ENCODE measurements around the gene ARHGEF16.

The ARHGEF16 gene

GRCh38 chr1:3454811-3455618, 550 bp downstream of the ARHGEF16 start:
- in situ Hi-C loops (cut with HindIII; ENCODE audit: low sequenced_read_pairs) = no loop called here

DNA sequence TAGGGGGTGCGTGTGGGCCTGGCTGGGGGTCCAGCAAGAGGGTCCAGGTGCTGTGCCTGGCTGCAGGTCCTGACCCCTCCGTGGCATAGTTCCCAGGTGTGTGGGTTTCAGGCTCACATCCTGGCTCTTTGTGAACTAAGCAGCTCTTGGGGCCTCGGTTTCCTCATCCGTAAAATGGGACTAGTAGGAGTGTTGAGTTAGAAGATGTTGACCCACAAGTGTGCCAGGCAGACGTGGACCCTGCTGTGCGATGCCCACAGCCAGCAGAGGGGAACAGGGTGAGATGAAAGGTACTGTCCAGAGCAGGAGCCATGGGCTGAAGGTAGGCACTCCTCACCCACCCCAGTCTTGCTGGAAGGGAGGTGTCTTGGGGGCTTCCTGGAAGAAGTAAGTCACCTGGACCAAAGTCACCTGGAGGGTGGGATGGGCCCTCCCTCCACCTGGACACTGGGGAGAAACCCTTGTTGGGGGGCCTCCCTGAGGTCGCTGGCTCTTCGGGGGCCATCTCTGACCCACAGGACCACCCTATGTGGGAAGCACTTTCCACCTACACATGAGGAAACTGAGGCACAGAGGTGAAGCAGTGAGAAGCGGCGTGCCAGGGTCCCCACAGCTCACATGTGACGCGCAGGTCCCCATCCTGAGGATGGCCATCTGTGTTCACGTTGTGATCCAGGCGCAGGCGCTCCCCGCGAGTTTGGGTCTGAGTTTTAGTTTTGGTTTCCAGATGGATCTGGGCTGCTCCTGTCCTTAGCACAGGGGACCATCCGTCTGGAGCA, 1.4 kb downstream of the ARHGEF16 start:
- in situ Hi-C loops (cut with HindIII; ENCODE audit: low sequenced_read_pairs) = no loop called here

DNA sequence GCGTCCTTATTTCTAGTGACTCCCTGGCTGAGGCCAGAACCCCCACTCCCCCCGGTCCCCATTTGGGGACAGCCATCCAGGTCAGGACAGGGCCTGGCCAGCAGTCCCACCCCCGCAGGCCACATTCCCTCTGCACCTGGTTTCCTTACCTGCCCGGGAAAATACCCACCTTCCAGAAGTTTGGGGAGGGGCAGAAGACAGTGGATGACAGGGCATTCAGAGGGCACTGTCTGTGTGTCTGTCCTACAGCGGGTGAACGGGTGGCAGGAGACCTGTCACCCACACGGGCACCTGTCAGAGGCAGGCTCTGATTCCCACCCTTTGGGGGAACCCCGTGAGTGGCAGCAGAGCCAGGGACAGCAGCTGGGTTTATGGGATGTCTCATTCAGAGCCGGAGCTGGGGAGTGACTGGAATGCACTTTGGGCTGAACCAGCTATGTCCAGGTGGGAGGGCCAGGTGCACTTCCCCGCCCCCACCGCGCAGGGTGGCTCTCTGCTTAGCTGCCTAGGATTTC, 2.0 kb downstream of the ARHGEF16 start:
- in situ Hi-C loops (cut with HindIII; ENCODE audit: low sequenced_read_pairs) = no loop called here

GRCh38 chr1:3456964-3457909, 2.8 kb downstream of the ARHGEF16 start:
- in situ Hi-C loops (cut with HindIII; ENCODE audit: low sequenced_read_pairs) = no loop called here

DNA sequence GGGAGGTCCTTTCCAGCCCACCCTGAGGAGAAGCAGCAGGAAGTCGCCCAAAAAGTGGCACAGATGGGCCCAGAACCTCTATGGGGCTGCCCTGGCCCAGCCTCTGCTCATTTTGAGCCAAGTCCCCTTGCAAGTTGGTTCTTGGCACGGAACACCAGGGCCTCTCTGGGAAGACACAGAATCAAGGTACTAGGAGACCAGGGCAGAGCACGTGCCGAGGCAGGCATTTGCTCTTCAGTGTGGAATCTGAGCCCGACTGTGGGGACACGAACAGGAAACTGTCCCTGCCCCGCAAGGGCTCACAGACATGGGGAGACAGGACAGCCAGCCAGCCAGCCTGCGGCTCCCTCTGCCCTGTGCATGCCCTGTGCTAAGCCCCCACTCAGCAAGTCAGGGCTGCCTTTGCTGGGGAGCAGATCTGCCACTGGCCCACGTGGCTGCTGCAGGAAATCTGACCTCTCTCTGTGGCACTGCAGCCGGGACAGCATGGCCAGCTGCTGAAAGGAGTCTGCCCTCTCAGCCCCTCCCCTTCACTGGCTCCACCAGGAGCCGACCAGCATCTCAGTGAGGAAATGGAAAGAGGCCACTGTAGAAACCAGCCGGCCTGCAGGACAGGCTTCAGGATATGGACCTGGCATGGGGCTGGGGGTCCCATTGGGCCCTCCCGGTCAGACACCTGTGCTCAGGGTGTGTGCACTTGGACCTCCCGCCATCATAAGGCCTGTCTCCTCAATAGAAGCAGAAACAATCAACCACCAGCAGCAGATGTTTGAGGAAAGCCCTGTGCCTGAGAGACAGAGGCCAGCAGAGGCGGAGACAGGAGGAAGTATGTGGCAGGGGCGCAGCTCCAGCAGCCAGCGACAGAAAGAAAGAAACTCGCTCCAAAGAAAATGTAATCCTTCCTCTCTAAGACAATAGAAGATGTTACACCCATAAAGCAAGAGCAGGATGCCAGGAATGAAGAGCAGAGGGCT, 3.7 kb downstream of the ARHGEF16 start:
- in situ Hi-C loops (cut with HindIII; ENCODE audit: low sequenced_read_pairs) = no loop called here

- in situ Hi-C loops (cut with HindIII; ENCODE audit: low sequenced_read_pairs) = no loop called here
Observed at GRCh38 chr1:3459051-3459908, 4.8 kb downstream of the ARHGEF16 start.

DNA sequence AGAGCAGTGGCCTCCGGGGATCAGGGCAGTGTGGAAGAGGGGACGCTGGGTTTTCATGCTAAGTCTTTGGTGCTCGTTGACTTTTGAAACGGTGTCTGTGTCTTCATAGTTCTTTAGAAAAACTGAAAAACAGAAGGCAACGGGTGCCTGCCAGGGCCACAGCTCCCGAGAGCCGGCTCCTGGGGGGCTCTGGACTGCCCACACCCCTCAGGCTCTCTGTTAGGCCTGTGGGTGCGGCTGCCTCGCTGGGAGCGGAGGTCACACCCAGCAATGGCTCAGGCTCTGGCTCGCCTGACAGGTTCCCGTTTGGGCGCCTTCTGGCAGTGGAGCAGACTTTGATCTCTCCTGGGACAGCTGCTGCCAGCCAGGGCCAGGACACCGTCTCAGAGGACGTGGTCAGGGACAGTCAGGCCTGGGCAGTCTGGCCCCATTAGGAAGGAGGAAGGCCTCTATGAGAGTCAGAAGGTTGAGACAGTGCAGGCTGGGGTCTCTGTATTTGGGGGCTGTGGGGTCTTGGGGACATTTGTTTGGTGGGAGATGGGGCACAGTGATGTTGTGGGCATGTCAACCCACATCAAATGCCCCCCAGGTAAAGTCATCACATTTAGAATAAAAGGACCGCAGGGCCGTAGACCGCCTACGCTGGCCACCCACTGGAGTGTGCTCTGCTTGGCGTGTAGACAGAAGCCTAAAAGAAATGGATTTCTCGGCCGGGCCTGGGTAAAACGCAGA, 5.6 kb downstream of the ARHGEF16 start:
- in situ Hi-C loops (cut with HindIII; ENCODE audit: low sequenced_read_pairs) = no loop called here

DNA sequence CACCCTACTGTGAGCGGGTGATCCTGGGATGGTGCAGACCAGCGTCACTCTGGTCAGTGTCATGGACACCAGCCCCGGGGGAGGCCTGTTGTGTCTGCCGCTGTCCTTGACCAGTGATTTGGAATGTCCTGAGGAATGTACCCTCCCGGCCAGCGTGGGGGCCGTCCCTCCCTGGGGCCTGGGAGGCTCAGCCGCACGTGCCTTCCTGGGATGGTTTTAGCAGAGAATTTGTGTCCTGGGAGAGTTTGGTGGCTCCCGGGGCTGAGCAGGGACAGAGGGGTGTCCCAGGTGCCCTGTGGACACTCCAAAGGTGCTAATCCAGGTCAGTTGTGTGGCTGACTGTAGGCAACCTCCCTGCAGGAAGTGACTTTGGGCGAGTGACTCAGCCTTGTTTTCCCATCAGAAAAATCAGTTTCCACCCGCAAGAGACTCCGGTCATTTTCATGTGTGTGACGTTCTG, 6.2 kb downstream of the ARHGEF16 start:
- in situ Hi-C loops (cut with HindIII; ENCODE audit: low sequenced_read_pairs) = no loop called here

- in situ Hi-C loops (cut with HindIII; ENCODE audit: low sequenced_read_pairs) = no loop called here
Observed at GRCh38 chr1:3461238-3461933, 6.9 kb downstream of the ARHGEF16 start.

- in situ Hi-C loops (cut with HindIII; ENCODE audit: low sequenced_read_pairs) = no loop called here
Observed at GRCh38 chr1:3461934-3462275, 7.4 kb downstream of the ARHGEF16 start.

DNA sequence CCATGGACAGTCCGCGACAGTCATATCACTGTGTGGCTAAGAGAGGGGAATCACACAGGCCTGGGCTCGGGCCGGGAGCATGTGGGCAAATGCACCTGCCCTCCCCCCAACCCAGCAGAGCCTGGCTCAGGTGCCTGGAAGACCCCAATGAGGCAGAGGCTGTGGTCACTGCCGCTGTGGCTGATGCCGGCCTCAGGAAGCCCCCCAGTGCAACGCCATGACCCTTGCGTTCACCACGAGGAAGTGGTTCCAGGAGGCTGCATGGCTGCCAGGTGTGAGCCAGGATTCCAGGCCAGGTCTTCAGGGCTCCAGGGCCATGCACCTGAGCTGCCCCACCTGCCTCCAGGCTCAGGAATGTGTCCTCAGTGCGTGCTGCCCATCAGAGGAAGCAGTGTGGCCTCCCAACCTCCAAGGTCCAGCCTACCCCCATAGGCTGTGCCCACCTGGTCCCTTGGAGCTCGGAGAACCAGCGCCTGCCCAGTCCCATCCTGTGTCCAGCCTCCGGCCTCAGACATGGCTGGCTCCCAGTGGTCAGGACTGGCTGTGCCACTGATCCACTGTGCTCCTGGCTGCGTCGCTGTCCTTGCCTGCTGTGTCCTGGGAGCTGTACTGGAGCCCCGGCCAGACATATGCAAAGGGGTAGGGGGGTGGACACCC, 8.0 kb downstream of the ARHGEF16 start:
- in situ Hi-C loops (cut with HindIII; ENCODE audit: low sequenced_read_pairs) = no loop called here

GRCh38 chr1:3463013-3463385, 8.5 kb downstream of the ARHGEF16 start:
- in situ Hi-C loops (cut with HindIII; ENCODE audit: low sequenced_read_pairs) = no loop called here

GRCh38 chr1:3463408-3463863, 9.0 kb downstream of the ARHGEF16 start:
- in situ Hi-C loops (cut with HindIII; ENCODE audit: low sequenced_read_pairs) = no loop called here

GRCh38 chr1:3463891-3464648, 9.6 kb downstream of the ARHGEF16 start:
- in situ Hi-C loops (cut with HindIII; ENCODE audit: low sequenced_read_pairs) = no loop called here

DNA sequence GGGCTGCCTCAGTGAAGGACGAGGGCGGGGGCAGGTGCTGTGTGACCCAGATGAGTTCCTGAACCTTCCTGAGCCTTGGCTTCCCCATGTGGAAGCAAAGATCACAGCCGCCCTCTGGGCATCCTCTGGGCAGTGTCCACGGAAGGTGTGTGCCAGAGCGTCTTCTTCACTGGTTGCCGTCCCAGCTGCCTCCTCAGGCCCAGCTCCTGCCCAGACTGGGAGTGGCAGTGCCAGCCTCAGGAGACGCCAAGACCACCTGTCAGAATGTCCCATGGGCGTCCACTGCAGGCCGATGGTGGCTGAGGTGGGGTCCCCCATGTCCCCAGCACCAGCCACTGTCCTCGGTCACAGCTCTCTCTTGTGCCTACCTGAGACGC, 10.2 kb downstream of the ARHGEF16 start:
- in situ Hi-C loops (cut with HindIII; ENCODE audit: low sequenced_read_pairs) = no loop called here

All from DLD1 (cell line).